ENCODE results near the gene MYL2. TPM values are rescaled to one million over a fixed set of nuclear protein-coding genes. Genes with fewer than 3 reads are reported as not detected.
A peak's percentile ranks its signal among the peaks of the same experiment; 100 is the strongest.

The MYL2 gene
- total RNA-seq, 1 donor from 2014 or later = not detected

- Mint-ChIP-seq H3K36me3 (ENCODE audit: low read depth) (no peaks in the 10 kb centered on the region), H3K4me1 (peaks cover 24% of the 10 kb centered on the region), H3K9me3 (no peaks in the 10 kb centered on the region), H3K4me3 (no peak overlapping the region), H3K27me3 (peaks cover 2% of the 10 kb centered on the region), H3K27ac (no peak overlapping the region)
- intact Hi-C loops (cut with micrococcal nuclease) = no loop called here
- ChIA-PET POLR2A (no interaction called here), CTCF (interaction anchor here (1.0 kb wide), 1 partner anchor 24 kb away, joined by 3 read pairs; no protein-coding TSS in a partner anchor)
- ATAC-seq (ENCODE audit: low read depth) (no peak), DNase-seq (no peak)
- TF ChIP-seq CTCF (IDR thresholded peaks at IDR 0.05) = no peak
Measured at GRCh38 chr12:110917467-110917866, 2.9 kb downstream of the MYL2 start.

GRCh38 chr12:110916295-110916875, 4.0 kb downstream of the MYL2 start:
- ChIA-PET CTCF (interaction anchor here (1.0 kb wide), 1 partner anchor 23 kb away, joined by 3 read pairs; no protein-coding TSS in a partner anchor), POLR2A (no interaction called here)
- Mint-ChIP-seq H3K4me1 (peaks cover 31% of the 10 kb centered on the region), H3K9me3 (no peaks in the 10 kb centered on the region), H3K27me3 (no peaks in the 10 kb centered on the region), H3K36me3 (ENCODE audit: low read depth) (no peaks in the 10 kb centered on the region), H3K4me3 (no peak overlapping the region), H3K27ac (no peak overlapping the region)
- intact Hi-C loops (cut with micrococcal nuclease) = no loop called here
- TF ChIP-seq CTCF (IDR thresholded peaks at IDR 0.05) = no peak
- DNase-seq = no peak
- ATAC-seq (ENCODE audit: low read depth) = no peak

GRCh38 chr12:110913119-110914056, 7.0 kb downstream of the MYL2 start:
- peaks cover 35% of the 10 kb centered on the region for H3K4me1 Mint-ChIP-seq
- H3K4me3 Mint-ChIP-seq = peak overlapping the region; percentile 51
- H3K36me3 Mint-ChIP-seq (ENCODE audit: low read depth) = no peaks in the 10 kb centered on the region
- ATAC-seq (ENCODE audit: low read depth) (peak; percentile 98), DNase-seq (peak; percentile 21)
- ChIA-PET CTCF (interaction anchor here (0.5 kb wide), 1 partner anchor 482 kb away, joined by 3 read pairs; no protein-coding TSS in a partner anchor), POLR2A (no interaction called here)
- intact Hi-C loops (cut with micrococcal nuclease) = loop anchor here (1.0 kb wide), 2 partner anchors 19 to 445 kb away; partner anchors contain the start of genes FAM216A and GPN3
- no peak for TF ChIP-seq CTCF (IDR thresholded peaks at IDR 0.05)
- no peaks in the 10 kb centered on the region for H3K27me3 Mint-ChIP-seq
- peak overlapping the region; percentile 90 for H3K27ac Mint-ChIP-seq
- no peaks in the 10 kb centered on the region for H3K9me3 Mint-ChIP-seq

GRCh38 chr12:110912263-110912662, 8.1 kb downstream of the MYL2 start:
- DNase-seq = no peak
- no peak for TF ChIP-seq CTCF (IDR thresholded peaks at IDR 0.05)
- Mint-ChIP-seq H3K27me3 (no peaks in the 10 kb centered on the region), H3K27ac (peak overlapping the region; percentile 90), H3K4me3 (no peak overlapping the region), H3K4me1 (peaks cover 39% of the 10 kb centered on the region), H3K36me3 (ENCODE audit: low read depth) (no peaks in the 10 kb centered on the region), H3K9me3 (no peaks in the 10 kb centered on the region)
- ChIA-PET POLR2A (interaction anchor here (0.5 kb wide), 1 partner anchor 106 kb away, joined by 3 read pairs; no protein-coding TSS in a partner anchor), CTCF (no interaction called here)
- ATAC-seq (ENCODE audit: low read depth) = no peak
- intact Hi-C loops (cut with micrococcal nuclease) = no loop called here
